Measurements from ENCODE around the gene TEX19. TPM values are rescaled to one million over a fixed set of nuclear protein-coding genes. Genes with fewer than 3 reads are reported as not detected.

The TEX19 gene
- total RNA-seq, 3 donors from 2014 or later, result not detected

DNA sequence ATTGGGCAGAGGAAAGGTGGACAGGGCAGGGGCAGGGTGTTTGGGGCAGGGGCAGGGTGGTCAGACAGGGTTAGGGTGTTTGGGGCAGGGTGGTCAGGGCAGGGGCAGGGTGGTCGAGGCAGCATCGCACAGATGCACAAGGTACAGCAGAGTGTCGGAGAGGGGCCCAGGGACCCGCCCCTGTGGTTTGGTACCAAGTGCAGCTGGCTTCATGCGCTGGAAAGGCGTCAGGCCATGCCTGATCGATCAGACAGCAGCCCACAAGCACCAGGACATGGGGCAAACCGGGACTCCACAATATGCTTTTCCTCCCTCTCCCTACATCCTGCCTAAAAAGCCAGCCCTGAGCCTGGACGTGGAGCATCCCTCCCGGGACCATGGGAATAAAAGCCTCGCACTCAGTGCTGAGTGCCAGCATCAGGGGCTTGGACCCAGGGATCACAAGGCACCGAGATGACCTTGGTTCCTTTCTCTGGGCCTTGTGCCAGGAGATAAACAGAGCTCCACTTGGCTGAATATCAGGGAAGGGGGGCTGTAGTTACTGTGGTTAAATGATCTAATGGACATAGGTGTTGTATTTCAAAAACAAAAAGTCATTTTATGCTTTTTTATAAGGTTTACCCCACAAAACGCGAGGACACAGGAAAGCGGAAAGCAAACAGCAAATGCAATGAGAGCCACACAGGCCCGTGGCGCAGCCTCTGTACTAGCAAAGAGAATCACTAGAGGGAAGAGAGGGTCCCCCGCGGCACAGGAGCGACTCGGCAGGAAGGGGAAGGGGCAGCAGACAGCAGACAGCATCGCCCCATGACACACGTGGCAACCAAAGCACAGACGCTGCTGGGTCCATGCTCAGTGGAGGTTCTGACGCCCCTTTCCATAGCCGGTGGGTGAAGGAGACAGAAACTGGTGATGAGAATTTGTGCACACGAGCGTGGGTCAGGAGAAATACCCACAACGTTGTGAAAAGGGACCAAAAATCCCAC lies 53.8 kb downstream of the TEX19 start:
- intact Hi-C loops (cut with DNase I, micrococcal nuclease), result loop anchor here in 1 of 2 donors (10.0 kb wide), 1 partner anchor 58 kb away; the partner anchor contains the start of gene TEX19
- Histone ChIP-seq H3K4me3 (no peak overlapping the region), H3K9me3 (no peaks in the 10 kb centered on the region), H3K36me3 (ENCODE audit: low read depth) (no peaks in the 10 kb centered on the region), H3K4me1 (ENCODE audit: low read depth) (peaks cover 6% of the 10 kb centered on the region)
- ATAC-seq (no peak), DNase-seq (no peak)
- TF ChIP-seq, protein P1, sequence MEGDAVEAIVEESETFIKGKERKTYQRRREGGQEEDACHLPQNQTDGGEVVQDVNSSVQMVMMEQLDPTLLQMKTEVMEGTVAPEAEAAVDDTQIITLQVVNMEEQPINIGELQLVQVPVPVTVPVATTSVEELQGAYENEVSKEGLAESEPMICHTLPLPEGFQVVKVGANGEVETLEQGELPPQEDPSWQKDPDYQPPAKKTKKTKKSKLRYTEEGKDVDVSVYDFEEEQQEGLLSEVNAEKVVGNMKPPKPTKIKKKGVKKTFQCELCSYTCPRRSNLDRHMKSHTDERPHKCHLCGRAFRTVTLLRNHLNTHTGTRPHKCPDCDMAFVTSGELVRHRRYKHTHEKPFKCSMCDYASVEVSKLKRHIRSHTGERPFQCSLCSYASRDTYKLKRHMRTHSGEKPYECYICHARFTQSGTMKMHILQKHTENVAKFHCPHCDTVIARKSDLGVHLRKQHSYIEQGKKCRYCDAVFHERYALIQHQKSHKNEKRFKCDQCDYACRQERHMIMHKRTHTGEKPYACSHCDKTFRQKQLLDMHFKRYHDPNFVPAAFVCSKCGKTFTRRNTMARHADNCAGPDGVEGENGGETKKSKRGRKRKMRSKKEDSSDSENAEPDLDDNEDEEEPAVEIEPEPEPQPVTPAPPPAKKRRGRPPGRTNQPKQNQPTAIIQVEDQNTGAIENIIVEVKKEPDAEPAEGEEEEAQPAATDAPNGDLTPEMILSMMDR (IDR thresholded peaks at IDR 0.05), result no peak

Other genes starting within 250 kb of the TEX19 start
- 10 to 100 TPM; 41.3 to 46.3 (median 45.4) TPM for gene CCDC57, start 146.4 kb upstream of the TEX19 start, total RNA-seq
- 100 to 1,000 TPM in 2 of 3 donors, 10 to 100 TPM in 1; 41.0 to 150 (median 104) TPM for gene SLC16A3, start 130.2 kb upstream of the TEX19 start, total RNA-seq
- gene CSNK1D, start 85.5 kb upstream of the TEX19 start, total RNA-seq, result 100 to 1,000 TPM; 177 to 221 (median 189) TPM
- 10 to 100 TPM in 2 of 3 donors, 1 to 10 TPM in 1; 10.0 to 12.8 (median 12.3) TPM for gene CD7, start 41.6 kb upstream of the TEX19 start, total RNA-seq
- gene SECTM1, start 25.5 kb upstream of the TEX19 start, total RNA-seq, result 100 to 1,000 TPM; 127 to 268 (median 213) TPM
- gene UTS2R, start 12.5 kb downstream of the TEX19 start, total RNA-seq, result not detected
- 10 to 100 TPM; 25.3 to 54.6 (median 42.1) TPM for gene HEXD, start 59.1 kb downstream of the TEX19 start, total RNA-seq
- 10 to 100 TPM; 26.2 to 28.8 (median 26.2) TPM for gene OGFOD3, start 59.3 kb downstream of the TEX19 start, total RNA-seq
- 10 to 100 TPM; 79.2 to 90.5 (median 81.0) TPM for gene CYBC1, start 91.5 kb downstream of the TEX19 start, total RNA-seq
- 10 to 100 TPM; 49.7 to 56.0 (median 55.9) TPM for gene NARF, start 99.5 kb downstream of the TEX19 start, total RNA-seq
- 10 to 100 TPM; 39.7 to 62.3 (median 43.5) TPM for gene FOXK2, start 160.5 kb downstream of the TEX19 start, total RNA-seq